T47D (cell line): ENCODE data around the gene ANTXRL.
"Not testable (repeated sequence)": the region's sequence is repeated elsewhere in the genome, so short reads cannot be mapped to it uniquely, and the experiment has no call there.

Experiments
- DNase-seq, 2 experiments: peaks; one replicate each; pipeline versions ENCODE4 v3.0.0 to v3.0.0-alpha.2; 2011 to 2012; ENCODE audit warnings: low read depth in 1 of 2, low spot score in 1 of 2
- JUND ChIP-seq: IDR thresholded peaks from 2 replicates; pipeline ENCODE4 v1.6.1; 2012; ENCODE audit warnings: low read depth
- in situ Hi-C: cut with HindIII; loops from 2 replicates; pipeline ENCODE4 v1.10.0; 2016; ENCODE audit warnings: low sequenced_read_pairs, low pct_unique_long_range_greater_than_20kb

Gene ANTXRL

DNA sequence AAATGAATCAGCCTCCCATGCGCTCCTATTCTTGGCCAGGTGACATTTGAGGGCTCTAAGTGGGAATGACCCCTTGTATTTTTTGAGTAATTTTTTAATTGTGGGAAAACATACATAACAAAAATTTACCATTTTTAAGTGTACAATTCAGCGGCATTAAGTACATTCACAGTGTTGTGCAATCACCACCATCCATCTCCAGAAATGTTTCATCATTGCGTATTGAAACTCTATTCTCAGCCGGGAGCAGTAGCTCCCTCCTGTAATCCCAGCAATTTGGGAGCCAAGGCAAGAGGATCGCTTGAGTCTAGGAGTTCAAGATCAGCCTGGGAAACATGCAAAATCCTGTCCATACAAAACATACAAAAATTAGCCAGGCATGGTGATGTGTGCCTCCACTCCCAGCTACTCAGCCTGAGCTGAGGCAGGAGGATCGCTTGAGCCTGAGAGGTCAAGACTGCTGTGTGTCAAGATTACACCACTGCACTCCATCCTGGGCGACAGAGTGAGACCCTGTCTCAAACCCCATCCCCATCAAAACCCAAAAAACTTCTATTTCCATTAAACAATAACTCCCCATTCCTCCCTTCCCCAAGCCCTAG lies 2.5 kb downstream of the ANTXRL start:
- no peak for TF ChIP-seq JUND
- no peak for DNase-seq
- in situ Hi-C loops, result no loop called here

DNA sequence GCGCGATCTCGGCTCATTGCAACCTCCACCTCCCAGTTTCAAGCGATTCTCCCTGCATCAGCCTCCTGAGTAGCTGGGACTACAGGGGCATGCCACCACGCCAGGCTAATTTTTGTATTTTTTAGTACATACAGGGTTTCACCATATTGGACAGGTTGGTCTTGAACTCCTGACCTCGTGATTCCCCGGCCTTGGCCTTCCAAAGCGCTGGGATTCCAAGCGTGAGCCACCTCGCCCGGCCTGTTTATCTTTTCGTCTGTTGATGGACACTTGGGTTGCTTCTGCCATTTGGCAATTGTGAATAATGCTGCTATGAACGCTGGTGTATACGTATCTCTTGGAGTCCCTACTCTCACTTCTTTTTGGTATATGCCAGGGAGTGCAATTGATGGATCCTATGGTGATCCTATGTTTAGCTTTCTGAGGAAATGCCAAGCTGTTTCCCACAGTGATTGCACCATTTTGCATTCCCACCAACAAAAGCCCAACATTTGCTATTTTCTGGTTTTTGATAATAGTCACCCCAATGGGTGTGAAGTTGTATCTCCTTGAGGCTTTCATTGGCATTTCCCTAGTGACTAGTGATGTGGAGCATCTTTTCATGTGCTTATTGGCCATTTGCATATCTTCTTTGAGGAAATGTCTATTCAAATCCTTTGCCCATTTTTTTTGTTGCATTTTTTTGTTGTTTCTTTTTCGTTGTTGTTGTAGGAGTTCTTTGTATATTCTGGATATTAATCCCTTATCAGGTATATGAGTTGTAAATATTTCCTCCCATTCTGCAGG lies 3.5 kb downstream of the ANTXRL start:
- in situ Hi-C loops, result no loop called here
- no peak for DNase-seq
- TF ChIP-seq JUND, result no peak

DNA sequence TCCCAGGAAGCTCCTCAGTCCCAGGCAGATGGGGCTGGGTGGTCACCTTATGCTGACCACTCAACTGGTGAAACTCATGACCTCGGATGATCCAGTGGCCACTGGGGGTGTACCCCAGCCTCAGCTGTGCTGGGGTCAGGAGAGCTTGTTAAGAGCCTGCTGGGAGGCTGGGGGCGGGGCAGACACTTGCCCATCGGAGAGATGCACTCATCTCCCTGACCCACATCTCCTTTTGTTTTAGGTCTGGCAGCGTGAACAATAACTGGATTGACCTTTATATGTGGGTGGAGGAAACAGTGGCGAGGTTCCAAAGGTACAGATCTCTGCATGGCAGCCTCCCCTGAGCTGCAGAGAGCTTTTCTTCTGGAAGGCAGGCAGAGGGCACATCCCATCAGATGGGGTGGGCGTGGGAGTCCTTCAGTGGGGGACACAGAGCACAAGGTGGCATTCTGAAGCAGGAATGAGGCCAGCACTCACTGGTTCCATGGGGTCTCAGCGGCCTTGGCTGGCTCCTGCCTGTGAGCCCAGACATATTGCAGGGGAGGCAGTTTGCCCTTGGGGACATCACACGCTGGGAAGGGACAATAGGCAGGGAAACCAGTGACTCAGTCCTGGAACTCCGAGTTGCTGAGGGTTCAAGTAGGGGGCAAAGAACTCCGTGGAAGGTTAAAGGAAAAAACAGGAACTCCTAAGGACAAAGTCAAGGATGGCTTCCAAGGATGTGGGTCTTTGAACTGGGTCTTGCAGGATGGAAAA lies 5.2 kb downstream of the ANTXRL start:
- no peak for TF ChIP-seq JUND
- in situ Hi-C loops, result no loop called here
- DNase-seq, result no peak

DNA sequence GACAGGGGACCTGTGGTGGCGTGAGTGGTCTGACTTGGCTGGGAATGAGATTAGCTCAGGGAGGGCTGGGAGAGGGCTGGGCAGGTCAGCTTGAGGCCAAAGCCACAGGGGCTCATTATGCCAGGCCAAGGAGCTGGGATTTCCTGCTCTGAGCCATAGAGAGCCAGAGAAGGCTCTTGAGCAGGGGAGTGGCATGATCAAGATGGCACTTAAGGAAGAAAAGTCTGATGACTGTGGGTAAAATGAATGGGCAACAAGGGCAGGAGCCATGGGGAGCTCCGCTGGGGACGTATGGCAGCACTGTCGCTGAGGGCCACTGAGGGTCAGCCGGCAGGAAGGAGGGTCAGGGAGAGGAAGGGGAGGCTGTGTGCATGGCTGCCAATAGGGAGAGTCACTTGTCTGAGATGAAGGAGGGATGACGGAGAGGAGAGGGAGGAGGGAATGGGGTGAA lies 5.8 kb downstream of the ANTXRL start:
- in situ Hi-C loops, result no loop called here
- DNase-seq, result no peak
- no peak for TF ChIP-seq JUND

DNA sequence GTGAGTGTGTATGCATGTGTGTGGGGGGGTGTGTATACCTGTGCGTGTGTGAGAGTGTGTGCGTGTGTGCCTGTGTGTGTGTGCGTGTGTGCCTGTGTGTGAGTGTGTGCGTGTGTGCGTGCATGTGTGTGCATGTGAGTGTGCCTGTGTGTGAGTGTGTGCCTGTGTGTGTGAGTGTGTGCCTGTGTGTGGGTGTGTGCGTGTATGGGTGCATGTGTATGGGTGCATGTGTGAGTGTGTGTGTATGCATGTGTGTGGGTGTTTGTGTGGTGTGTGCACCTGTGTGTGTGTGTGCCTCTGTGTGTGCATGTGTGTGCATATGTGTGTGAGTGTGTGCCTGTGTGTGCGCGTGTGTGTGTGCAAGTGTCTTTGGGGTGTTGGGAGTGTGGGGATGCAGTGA lies 6.4 kb downstream of the ANTXRL start:
- in situ Hi-C loops, result no loop called here
- no peak for DNase-seq
- no peak for TF ChIP-seq JUND

DNA sequence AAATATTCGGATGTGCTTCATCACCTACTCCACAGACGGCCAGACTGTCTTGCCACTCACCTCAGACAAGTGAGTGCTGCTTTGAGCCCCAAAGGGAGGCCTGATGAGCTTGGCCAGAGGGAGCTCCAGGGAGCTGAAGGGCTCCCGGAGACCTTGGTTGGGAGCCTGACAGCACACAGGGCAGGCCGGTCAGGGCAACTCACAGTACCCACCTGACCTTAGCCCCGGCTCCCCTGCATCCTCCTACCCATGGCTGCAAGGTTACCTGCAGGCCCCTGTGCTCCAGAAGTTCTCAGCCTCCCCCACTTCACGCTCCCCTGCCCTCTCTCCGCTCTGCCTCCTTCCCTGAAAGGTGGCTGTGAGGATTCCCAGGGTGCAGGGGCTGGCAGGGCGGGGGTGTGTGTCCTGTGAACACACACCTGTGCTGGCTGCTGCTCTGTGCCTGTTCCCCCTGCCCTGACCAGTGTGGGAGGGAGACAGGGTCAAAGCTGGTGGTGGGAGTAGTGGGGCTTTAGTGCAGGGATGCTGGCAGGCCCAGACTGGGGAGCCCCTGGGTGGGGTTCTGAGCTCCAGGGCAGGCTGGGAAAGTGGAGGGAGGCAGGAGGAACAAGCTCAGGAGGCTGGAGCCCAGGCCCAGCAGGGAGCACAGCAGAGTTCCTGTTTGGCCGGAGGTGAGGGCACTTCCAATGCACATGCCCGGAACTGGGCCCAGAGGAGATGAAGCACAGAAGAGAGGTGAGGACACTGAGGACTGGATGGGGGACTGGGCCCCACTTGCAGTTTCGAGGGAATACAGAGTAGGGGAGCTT lies 7.2 kb downstream of the ANTXRL start:
- peak in 1 of 2 experiments; percentile 45 for DNase-seq
- in situ Hi-C loops, result no loop called here
- TF ChIP-seq JUND, result no peak

DNA sequence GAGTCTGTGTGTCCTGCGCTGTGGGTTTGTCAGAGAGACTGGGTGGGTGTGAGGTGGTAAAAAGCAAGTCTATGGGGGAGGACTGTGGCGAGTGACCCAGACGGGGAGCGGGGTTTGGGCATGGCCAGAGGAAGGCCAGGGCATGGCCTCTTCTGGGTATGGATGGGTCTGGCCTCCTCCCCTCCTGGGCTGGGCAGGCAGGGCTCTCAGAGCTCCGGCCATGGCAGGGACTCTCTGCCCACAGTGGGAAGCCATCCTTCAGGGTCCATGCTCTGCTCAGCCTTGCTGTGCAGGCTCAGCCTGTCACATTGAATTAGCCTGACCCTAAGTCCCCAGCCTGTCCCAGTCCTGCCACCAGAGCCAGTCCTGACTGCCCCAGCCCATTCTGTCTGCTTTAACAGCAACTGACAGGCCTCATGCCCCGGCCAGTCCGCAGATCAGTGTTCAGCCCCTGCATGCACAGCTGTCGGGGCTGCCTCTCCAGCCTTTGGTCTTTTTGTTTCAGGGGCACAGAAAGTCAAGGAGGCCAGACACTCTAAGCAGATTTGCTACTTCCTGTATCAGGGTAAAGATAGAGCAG lies 7.9 kb downstream of the ANTXRL start:
- in situ Hi-C loops, result no loop called here
- no peak for DNase-seq
- TF ChIP-seq JUND, result no peak

DNA sequence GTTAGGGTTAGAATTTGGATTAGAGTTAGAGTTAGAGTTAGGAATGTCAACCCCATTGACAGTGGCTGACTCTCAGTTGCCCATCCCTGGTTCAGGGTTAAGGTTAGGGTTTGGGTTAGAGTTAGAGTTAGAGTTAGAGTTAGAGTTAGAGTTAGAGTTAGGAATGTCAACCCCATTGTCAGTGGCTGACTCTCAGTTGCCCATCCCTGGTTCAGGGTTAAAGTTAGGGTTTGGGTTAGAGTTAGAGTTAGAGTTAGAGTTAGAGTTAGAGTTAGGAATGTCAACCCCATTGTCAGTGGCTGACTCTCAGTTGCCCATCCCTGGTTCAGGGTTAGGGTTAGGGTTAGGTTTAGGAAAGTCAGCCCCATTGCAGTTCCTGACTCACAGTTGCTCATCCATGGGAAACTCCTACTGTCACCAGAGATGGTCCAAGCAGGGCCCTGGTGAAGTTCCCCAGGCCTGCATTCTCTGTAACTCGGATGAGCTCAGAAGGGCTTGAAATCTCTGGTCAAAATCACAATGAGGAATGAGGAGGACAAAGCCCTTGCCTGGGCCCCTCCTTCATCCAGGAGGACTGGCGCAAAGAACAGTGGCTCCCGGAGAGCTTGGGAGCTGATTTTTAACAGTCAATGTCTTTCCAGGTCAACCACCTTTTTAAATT lies 8.7 kb downstream of the ANTXRL start:
- DNase-seq, in situ Hi-C loops: not testable (repeated sequence)

DNA sequence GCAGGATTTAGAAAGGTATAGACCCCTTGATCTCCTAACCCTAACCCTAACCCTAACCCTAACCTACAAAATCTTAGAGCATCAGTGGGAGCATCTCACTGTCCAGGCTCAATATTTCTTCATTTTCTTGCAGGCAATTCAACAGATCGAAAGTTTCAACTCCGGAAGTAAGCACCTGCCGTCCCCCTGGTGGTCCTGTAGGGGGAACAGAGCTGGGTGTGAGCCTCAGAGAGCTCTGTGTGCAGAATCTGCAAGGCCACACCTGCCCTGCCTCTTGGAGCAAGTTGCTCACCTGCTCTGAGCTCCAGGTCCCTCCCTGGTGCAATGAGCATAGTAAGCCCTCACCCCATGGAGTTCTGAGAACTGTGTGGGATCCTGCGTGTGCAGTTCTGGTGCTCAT lies 9.3 kb downstream of the ANTXRL start:
- DNase-seq, in situ Hi-C loops: not testable (repeated sequence)

DNA sequence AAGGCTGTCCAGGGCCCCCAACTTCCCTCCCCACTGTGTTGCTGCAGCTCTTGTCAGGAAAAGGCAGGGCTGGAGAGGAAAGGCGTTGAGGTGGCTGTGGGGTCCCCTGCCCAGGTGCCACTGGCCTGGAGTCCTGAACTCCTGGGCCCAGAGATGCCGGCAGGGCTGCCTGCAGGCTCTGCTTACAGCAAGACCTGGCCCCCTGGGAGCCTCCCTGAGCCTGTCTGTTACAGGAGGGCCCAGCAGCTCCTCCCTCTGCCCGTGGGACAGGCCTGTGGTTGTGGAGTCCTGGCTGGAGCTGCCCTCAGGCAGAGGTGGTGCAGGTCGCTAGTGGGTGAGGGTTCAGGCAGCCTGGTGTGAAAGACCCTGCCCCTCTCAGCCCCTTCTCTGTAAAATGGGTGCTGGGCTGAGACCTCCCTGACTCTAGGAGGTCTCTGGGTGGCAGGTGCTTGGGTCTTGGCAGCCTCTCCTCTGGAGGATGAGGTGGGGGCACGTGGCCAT lies 9.9 kb downstream of the ANTXRL start:
- no peak for DNase-seq
- in situ Hi-C loops, result no loop called here
- TF ChIP-seq JUND, result no peak

DNA sequence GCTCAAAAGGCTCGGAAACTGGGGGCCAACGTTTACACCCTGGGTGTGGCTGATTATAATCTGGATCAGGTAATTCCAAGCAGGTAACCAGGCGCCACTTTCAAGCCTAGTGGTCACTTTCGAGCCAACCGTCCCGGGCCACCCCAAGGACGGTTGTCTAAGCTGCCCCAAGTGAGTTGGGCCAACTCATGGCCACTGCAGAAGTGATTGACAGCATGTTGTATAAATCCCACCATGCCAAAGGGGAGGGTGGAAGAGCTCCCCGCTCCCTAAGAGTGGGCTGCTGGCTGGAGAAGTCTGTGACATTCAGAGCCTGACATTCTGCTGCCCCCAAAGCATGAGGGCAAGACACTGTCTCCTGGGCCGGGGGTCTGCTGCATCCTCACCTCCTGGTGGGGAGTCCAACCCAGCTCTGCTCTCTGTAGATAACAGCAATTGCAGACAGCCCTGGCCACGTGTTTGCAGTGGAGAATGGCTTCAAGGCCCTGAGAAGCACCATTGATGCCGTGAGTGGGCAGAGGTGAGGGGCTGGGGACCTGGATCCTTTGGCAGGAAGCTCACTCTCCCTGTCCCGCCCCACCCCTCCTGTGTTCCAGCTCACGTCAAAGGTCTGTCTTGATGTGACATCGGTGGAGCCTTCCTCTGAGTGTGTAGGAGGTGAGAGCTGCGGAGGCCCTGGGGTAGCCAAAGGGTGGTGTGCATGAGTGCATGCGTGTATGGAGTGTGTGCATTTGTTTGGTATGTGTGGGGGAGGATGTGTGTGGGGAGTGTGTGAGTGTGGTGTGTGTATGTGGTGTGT lies 10.8 kb downstream of the ANTXRL start:
- in situ Hi-C loops, result no loop called here
- TF ChIP-seq JUND, result no peak

More for the DNA sequence above, 10.8 kb downstream of the ANTXRL start:
- DNase-seq, result no peak
